K562 (cell line): Measurements from ENCODE around the gene ACTL7B. TPM values are rescaled to one million over a fixed set of nuclear protein-coding genes. Genes with fewer than 3 reads are reported as not detected.

ENCODE experiments used
- ATAC-seq: fragments of 200-7000 bp; cut with Tn5 transposase; 3 replicates; pipeline ENCODE4 v1.9.1; 2020; ENCODE audit warnings: moderate library complexity
- BruUV-seq: library from RNA; stranded (reverse); fragments of 400-500 nt; replicated peaks from 2 replicates; lab custom pipeline; 2021; lab: Mats Ljungman, UMichigan
- CTCF ChIA-PET: fragments of 300-600 bp; formaldehyde crosslinking; extraction: SDS; loops from one replicate; lab custom pipeline; 2021; ENCODE audit warnings: low intra/inter-chr PET ratio; lab: Yijun Ruan, JAX
- POLR2A ChIA-PET: fragments of 300-600, 350-650 bp; sonication (Branson Sonifier 250); formaldehyde crosslinking; extraction: SDS; loops from one replicate; lab custom pipeline; 2021; ENCODE audit warnings: antibody characterized with exemption, inconsistent platforms; lab: Yijun Ruan, JAX
- DNase-seq, 4 experiments: peaks; one replicate each; pipeline versions ENCODE4 v3.0.0 to v3.0.0-alpha.2; 2011 to 2018; ENCODE audit warnings: low spot score in 3 of 4, mixed read lengths in 3 of 4; ENCODE audit errors: extremely low read depth in 1 of 4
- FAIRE-seq: peaks from 2 replicates; lab custom pipeline; 2011; peaks lifted over from hg19 to GRCh38; lab: Jason Lieb, UNC
- H2AFZ ChIP-seq: 2 replicates; pipeline ENCODE4 v1.6.0; 2011; ENCODE audit warnings: low read depth, low read length, control low read depth, inconsistent platforms
- H3K27ac ChIP-seq: fragments of 200-600 bp; 3 replicates; pipeline ENCODE4 v1.8.0; 2011; ENCODE audit warnings: low read depth, mild to moderate bottlenecking, control low read depth, inconsistent platforms, low read length, moderate library complexity, mixed read lengths; ENCODE audit errors: extremely low read depth
- H3K27me3 ChIP-seq, 2 experiments: fragments of 300-600 bp in 1 of 2; 2 replicates in 1 of 2; 3 replicates in 1 of 2; pipeline versions ENCODE4 v1.6.0 to v1.8.0; 2011; ENCODE audit warnings: inconsistent platforms in 2 of 2, low read length in 2 of 2, mild to moderate bottlenecking in 1 of 2, mixed read lengths in 1 of 2, moderate library complexity in 1 of 2; ENCODE audit not compliant: control insufficient read depth in 2 of 2, insufficient read depth in 2 of 2
- H3K36me3 ChIP-seq: fragments of 300-600 bp; 3 replicates; pipeline ENCODE4 v1.8.0; 2011; ENCODE audit warnings: mild to moderate bottlenecking, low read length, inconsistent platforms; ENCODE audit not compliant: control insufficient read depth, insufficient read depth
- H3K4me1 ChIP-seq, 2 experiments: fragments of 200-600 bp in 1 of 2; replicated peaks in 1 of 2; 2 replicates in 1 of 2; 3 replicates in 1 of 2; pipeline versions ENCODE4 v1.5.1 to v1.8.0; 2011; ENCODE audit warnings: inconsistent platforms in 2 of 2, low read length in 2 of 2, mild to moderate bottlenecking in 1 of 2, mixed read lengths in 1 of 2, moderate library complexity in 1 of 2; ENCODE audit not compliant: control insufficient read depth in 2 of 2, insufficient read depth in 2 of 2
- H3K4me2 ChIP-seq: 2 replicates; pipeline ENCODE4 v1.6.1; 2011; ENCODE audit warnings: low read length, control low read depth, inconsistent platforms, mixed read lengths; ENCODE audit not compliant: insufficient read depth
- H3K4me3 ChIP-seq: fragments of 200-600 bp; sonication (generic), shearing (Covaris generic); 2 replicates; pipeline ENCODE4 v1.5.1; 2016; ENCODE audit warnings: control low read depth, inconsistent platforms
- H3K79me2 ChIP-seq: fragments of 200-600 bp; 3 replicates; pipeline ENCODE4 v1.8.0; 2011; ENCODE audit warnings: low read length, inconsistent platforms; ENCODE audit not compliant: control insufficient read depth, insufficient read depth
- H3K9ac ChIP-seq, 2 experiments: 2 replicates each; pipeline versions ENCODE4 v1.6.0 to v1.6.1; 2011; ENCODE audit warnings: low read depth in 2 of 2, low read length in 2 of 2, control low read depth in 1 of 2, inconsistent platforms in 1 of 2, mild to moderate bottlenecking in 1 of 2, mixed read lengths in 1 of 2; ENCODE audit not compliant: insufficient read depth in 1 of 2
- H3K9me1 ChIP-seq: one replicate; pipeline ENCODE4 v1.6.0; 2011; ENCODE audit warnings: inconsistent platforms, mild to moderate bottlenecking, low read length, moderate library complexity; ENCODE audit not compliant: control insufficient read depth, insufficient read depth
- H3K9me3 ChIP-seq: replicated peaks from 2 replicates; pipeline ENCODE4 v1.5.1; 2011; ENCODE audit warnings: low read depth, low read length, inconsistent platforms; ENCODE audit not compliant: control insufficient read depth, insufficient read depth
- H4K20me1 ChIP-seq: replicated peaks from 2 replicates; pipeline ENCODE4 v1.6.1; 2011; ENCODE audit warnings: low read length, inconsistent platforms, mixed read lengths; ENCODE audit not compliant: control insufficient read depth, insufficient read depth
- BRF1 ChIP-seq: IDR thresholded peaks from 3 replicates; pipeline ENCODE4 v1.6.1; 2011; ENCODE audit warnings: borderline replicate concordance, mild to moderate bottlenecking; ENCODE audit not compliant: insufficient read length; ENCODE audit errors: extremely low read depth
- DIDO1 ChIP-seq: fragments of 450-650 bp; IDR thresholded peaks from 2 replicates; pipeline ENCODE4 v1.6.1; 2016; ENCODE audit warnings: low read depth, missing biosample characterization, missing genetic modification characterization
- HCFC1 ChIP-seq: IDR thresholded peaks from 2 replicates; pipeline ENCODE4 v1.6.1; 2012; ENCODE audit warnings: low read depth, low read length, improper control_type of control experiment
- HEY1 ChIP-seq: fragments of 250-450 bp; sonication (Bioruptor Pico); IDR thresholded peaks from 2 replicates; pipeline ENCODE4 v1.5.0; 2020; ENCODE audit warnings: mild to moderate bottlenecking, moderate library complexity, borderline replicate concordance
- ILK ChIP-seq: fragments of 450-650 bp; IDR thresholded peaks from 2 replicates; pipeline ENCODE4 v1.6.1; 2016; ENCODE audit warnings: missing genetic modification characterization, low read depth, mild to moderate bottlenecking, missing compliant biosample characterization, moderate library complexity, borderline replicate concordance
- KLF13 ChIP-seq: fragments of 450-650 bp; IDR thresholded peaks from 2 replicates; pipeline ENCODE4 v1.6.1; 2016; ENCODE audit warnings: missing genetic modification characterization, low read depth, mild to moderate bottlenecking, missing compliant biosample characterization, moderate library complexity, borderline replicate concordance
- NELFE ChIP-seq: IDR thresholded peaks from 2 replicates; pipeline ENCODE4 v1.6.1; 2011; ENCODE audit warnings: mild to moderate bottlenecking; ENCODE audit not compliant: insufficient read depth, insufficient read length
- RCOR1 ChIP-seq, 2 experiments: IDR thresholded peaks; 2 replicates each; pipeline ENCODE4 v1.6.1; 2012; ENCODE audit warnings: low read depth in 2 of 2, low read length in 2 of 2, borderline replicate concordance in 1 of 2, improper control_type of control experiment in 1 of 2
- RFX5 ChIP-seq: IDR thresholded peaks from 2 replicates; pipeline ENCODE4 v1.6.1; 2011; ENCODE audit warnings: low read depth, mild to moderate bottlenecking, improper control_type of control experiment, low read length
- THRA ChIP-seq: fragments of 450-650 bp; IDR thresholded peaks from 2 replicates; pipeline ENCODE4 v1.6.1; 2017; ENCODE audit warnings: mild to moderate bottlenecking, moderate library complexity
- ZNF121 ChIP-seq: sonication (generic); formaldehyde crosslinking; conservative IDR thresholded peaks from 2 replicates; pipeline ENCODE4 v1.8.0; 2022; ENCODE audit warnings: missing genetic modification reagents
- ZNF445 ChIP-seq: fragments of 250-450 bp; sonication (Bioruptor Pico); IDR thresholded peaks from 2 replicates; pipeline ENCODE4 v1.4.0; 2020; ENCODE audit warnings: low read depth, mild to moderate bottlenecking, moderate library complexity
- WGBS: fragments of 100-300 bp; shearing (Covaris generic); methylation state at CpG from one replicate; pipeline ENCODE4 v1.1.6; 2016; ENCODE audit warnings: low coverage, mixed read lengths; ENCODE audit not compliant: insufficient coverage; ENCODE audit errors: missing lambda C conversion rate; 5-methylcytosine and 5-hydroxymethylcytosine counted together
- in situ Hi-C: fragments of 300-500 bp; cut with MboI; formaldehyde crosslinking; loops from 4 replicates; pipeline ENCODE4 v1.15.0; 2018; ENCODE audit warnings: inconsistent platforms, mixed read lengths
- intact Hi-C: fragments of 100-400 bp; cut with micrococcal nuclease; formaldehyde crosslinking; loops from 2 replicates; pipeline ENCODE4 v1.14.2; 2022
- polyA plus RNA-seq, 8 experiments: library from polyadenylated mRNA; depleted of rRNA in 4 of 8; stranded (reverse) in 5 of 8; unstranded in 3 of 8; fragments of >200 nt; fragmentation: Nextera tagmentation in 2 of 8; fragmentation: Illumina TruSeq in 1 of 8; extraction: Ambion mirVana in 2 of 8; extraction: Trizol in 1 of 8; gene quantifications; 2 replicates each; pipeline versions ENCODE4 v1.2.1 to v1.2.3, GENCODE V29; 2011 to 2014; ENCODE audit warnings: inconsistent platforms in 1 of 8, missing spikeins in 1 of 8
- total RNA-seq, 7 experiments: library from RNA; depleted of rRNA in 6 of 7; stranded (reverse); fragments of >200 nt in 6 of 7; fragmentation: Illumina TruSeq in 2 of 7; extraction: Trizol in 2 of 7; gene quantifications; 2 replicates each; pipeline versions ENCODE4 v1.2.1 to v1.2.3, GENCODE V29; 2011 to 2021; ENCODE audit warnings: low replicate concordance in 1 of 7

The ACTL7B gene
- total and polyA plus RNA-seq, 9 of the 15 experiments (the other 6 are each of a cell fraction or from before 2014, with no cell fraction given): not detected

DNA sequence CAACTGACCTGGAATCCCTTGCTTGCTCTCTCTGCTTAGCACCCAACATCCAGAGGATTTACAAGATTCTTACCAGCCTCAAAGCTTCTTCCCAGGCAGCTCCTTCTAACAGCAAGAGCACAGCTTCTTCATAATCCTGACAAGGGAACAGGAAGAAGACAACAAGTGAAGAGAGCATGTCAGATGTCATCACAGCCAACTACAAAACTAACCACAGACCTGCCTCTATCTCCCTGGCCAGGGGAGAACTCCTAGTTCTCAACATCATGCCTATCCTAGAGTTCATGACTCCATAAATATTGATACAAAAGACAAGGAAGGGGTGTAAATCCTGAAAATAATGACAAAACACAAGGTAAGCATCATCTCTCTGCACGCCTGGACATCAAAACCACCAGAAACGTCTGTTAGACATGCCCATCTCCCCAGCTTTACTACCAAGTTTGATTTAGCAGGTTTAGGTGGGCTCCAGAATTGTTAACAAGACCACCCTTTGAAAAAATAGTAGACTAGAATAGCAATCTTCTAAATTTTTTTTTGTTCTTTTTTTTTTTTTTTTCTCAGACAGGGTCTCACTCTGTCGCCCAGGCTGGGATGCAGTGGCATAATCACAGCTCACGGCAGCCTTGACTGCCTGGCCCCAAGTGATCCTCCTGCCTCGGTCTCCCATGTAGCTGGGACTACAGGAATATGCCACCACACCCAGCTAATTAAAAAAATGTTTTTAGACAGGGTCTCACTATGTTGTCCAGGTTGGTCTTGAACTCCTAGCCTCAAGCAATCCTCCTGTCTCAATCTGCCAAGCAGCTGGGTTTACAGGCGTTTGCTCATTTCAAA lies 26.5 kb upstream of the ACTL7B start:
- ChIA-PET POLR2A (no interaction called here), CTCF (no interaction called here)
- FAIRE-seq (no peak), ATAC-seq (no peak), DNase-seq (no peak)
- no peaks in the 10 kb centered on the region for H3K79me2 ChIP-seq
- H3K9me3 ChIP-seq: no peaks in the 10 kb centered on the region
- TF ChIP-seq ZNF121 (peak; percentile 68), DIDO1 (tag) (no peak)
- H3K4me2 ChIP-seq: no peak overlapping the region
- H3K36me3 ChIP-seq: peaks cover 69% of the 10 kb centered on the region
- H3K27me3 ChIP-seq: no peaks in the 10 kb centered on the region
- BruUV-seq: no TSS peak
- in situ Hi-C loops (no loop called here), intact Hi-C loops (loop anchor here (10.0 kb wide), 2 partner anchors 303 to 443 kb away; partner anchors contain the start of gene EPB41L4B)
- H3K27ac ChIP-seq: no peak overlapping the region
- no peak overlapping the region for H3K4me3 ChIP-seq
- no peak overlapping the region for H2AFZ ChIP-seq
- H3K9ac ChIP-seq: no peak overlapping the region
- no peaks in the 10 kb centered on the region for H4K20me1 ChIP-seq
- peaks cover 3 to 10% of the 10 kb centered on the region in 2 experiments; a peak in 1 of 5 replicates for H3K4me1 ChIP-seq
- no peaks in the 10 kb centered on the region for H3K9me1 ChIP-seq
- WGBS: 95% methylated on average over 5 of the region's 6 CpGs

GRCh38 chr9:108880738-108881316 lies 25.0 kb upstream of the ACTL7B start:
- no peaks in the 10 kb centered on the region for H3K27me3 ChIP-seq
- peak; percentile 32 for FAIRE-seq
- ChIA-PET CTCF (interaction anchor here (0.6 kb wide), 1 partner anchor 276 kb away, joined by 3 read pairs; no protein-coding TSS in a partner anchor), POLR2A (no interaction called here)
- H3K79me2 ChIP-seq: no peaks in the 10 kb centered on the region
- in situ Hi-C loops: no loop called here
- no peaks in the 10 kb centered on the region for H3K9me1 ChIP-seq
- ATAC-seq: no peak
- H3K36me3 ChIP-seq: peaks cover 77% of the 10 kb centered on the region
- BruUV-seq: no TSS peak
- no peaks in the 10 kb centered on the region for H3K9me3 ChIP-seq
- DNase-seq: no peak
- H3K4me3 ChIP-seq: no peak overlapping the region
- no peak overlapping the region for H3K9ac ChIP-seq
- H3K4me1 ChIP-seq: peaks cover 0 to 3% of the 10 kb centered on the region in 2 experiments; a peak in 1 of 5 replicates
- no peaks in the 10 kb centered on the region for H4K20me1 ChIP-seq
- H3K27ac ChIP-seq: no peak overlapping the region
- H2AFZ ChIP-seq: no peak overlapping the region
- intact Hi-C loops: loop anchor here (10.0 kb wide), 2 partner anchors 304 to 444 kb away; partner anchors contain the start of gene EPB41L4B
- TF ChIP-seq THRA (no peak), NELFE (no peak), RCOR1 (IDR thresholded peaks at IDR 0.05; ENCODE audit: borderline replicate concordance in 1 of 2, low read depth in 2 of 2, low read length in 2 of 2) (no peak), ZNF445 (CRISPR knock-in tag) (no peak), HEY1 (CRISPR knock-in tag) (no peak), HCFC1 (no peak), KLF13 (tag) (no peak), ILK (tag) (no peak), RFX5 (no peak), BRF1 (no peak)
- TF ChIP-seq, all 486 proteins: peak for 0
- 42% methylated on average over 3 of the region's 3 CpGs for WGBS
- no peak overlapping the region for H3K4me2 ChIP-seq
